Sigmoid colon (tissue), 7 donors: ENCODE results near the gene MRPS27. TPM values are rescaled to one million over a fixed set of nuclear protein-coding genes. Genes with fewer than 3 reads are reported as not detected.
A peak's percentile ranks its signal among the peaks of the same experiment; 100 is the strongest.
"Not testable (repeated sequence)": the region's sequence is repeated elsewhere in the genome, so short reads cannot be mapped to it uniquely, and the experiment has no call there.

ENCODE experiments used
- DNase-seq: peaks from one replicate; pipeline ENCODE4 v3.0.0-alpha.2; 2019
- H3K27ac ChIP-seq, 4 donors: fragments of 200-600 bp; sonication (generic); one replicate each; pipeline ENCODE4 v1.5.1; 2016 to 2019; ENCODE audit warnings: mild to moderate bottlenecking in 1 of 4
- H3K27me3 ChIP-seq, 3 donors: fragments of 200-600 bp; sonication (generic); one replicate each; pipeline ENCODE4 v1.5.1; 2019; ENCODE audit warnings: mild to moderate bottlenecking in 1 of 3
- H3K36me3 ChIP-seq, 4 donors: fragments of 200-600 bp; sonication (generic); one replicate each; pipeline ENCODE4 v1.5.1; 2016 to 2019
- H3K4me1 ChIP-seq, 4 donors: fragments of 200-600 bp; sonication (generic); one replicate each; pipeline ENCODE4 v1.5.1; 2017 to 2019
- H3K4me3 ChIP-seq, 4 donors: fragments of 200-600 bp; sonication (generic); one replicate each; pipeline ENCODE4 v1.5.1; 2017 to 2019; ENCODE audit warnings: mild to moderate bottlenecking in 2 of 4, moderate library complexity in 1 of 4
- H3K9me3 ChIP-seq, 4 donors: fragments of 200-600 bp in 3 of 4; sonication (generic) in 3 of 4; one replicate each; pipeline versions ENCODE4 v1.5.1 to v1.6.1; 2013 to 2019
- EP300 ChIP-seq, 4 donors: sonication (generic); formaldehyde crosslinking; IDR thresholded peaks; one replicate each; pipeline ENCODE4 v1.6.1; 2017; ENCODE audit warnings: antibody characterized with exemption in 4 of 4
- POLR2A ChIP-seq, 2 donors: fragments of 450-650 bp; IDR thresholded peaks; one replicate each; pipeline ENCODE4 v1.6.1; 2016; ENCODE audit warnings: antibody characterized with exemption in 2 of 2, mild to moderate bottlenecking in 2 of 2, moderate library complexity in 2 of 2
- POLR2AphosphoS5 ChIP-seq, 4 donors: sonication (generic); formaldehyde crosslinking; IDR thresholded peaks; one replicate each; pipeline ENCODE4 v1.6.1; 2017; ENCODE audit warnings: antibody characterized with exemption in 4 of 4
- WGBS, 2 donors: extraction: QIAGEN DNeasy Blood & Tissue Kit; methylation state at CpG; one replicate each; pipeline ENCODE4 v1.1.7; 2013; 5-methylcytosine and 5-hydroxymethylcytosine counted together
- intact Hi-C: fragments of 100-400 bp; cut with DNase I; formaldehyde crosslinking; loops from one replicate; pipeline ENCODE4 v1.15.1; 2023
- polyA plus RNA-seq, 3 donors: library from polyadenylated mRNA; stranded (reverse); fragments of 200-250 nt; gene quantifications; one replicate each; pipeline ENCODE4 v1.2.3, GENCODE V29; 2013
- total RNA-seq, 4 donors: library from RNA; depleted of rRNA; stranded (reverse); fragments of >200 nt; gene quantifications; one replicate each; pipeline ENCODE4 v1.1.0, GENCODE V29; 2016
- TF ChIP-seq, protein P1 (sequence below), 4 experiments: fragments of 450-650 bp in 3 of 4; fragments of 200-600 bp in 1 of 4; IDR thresholded peaks; one replicate each; pipeline ENCODE4 v1.5.1; 2016 to 2019; ENCODE audit warnings: antibody characterized with exemption in 4 of 4, mild to moderate bottlenecking in 3 of 4, moderate library complexity in 2 of 4
- donor health status: healthy with polysubstance abuse.
- donor health status: Bipolar disorder and iron deficiency.
- donor health status: healthy.

Gene MRPS27
- total and polyA plus RNA-seq, 7 donors, result 23.1 to 64.0 (median 44.8) TPM

DNA sequence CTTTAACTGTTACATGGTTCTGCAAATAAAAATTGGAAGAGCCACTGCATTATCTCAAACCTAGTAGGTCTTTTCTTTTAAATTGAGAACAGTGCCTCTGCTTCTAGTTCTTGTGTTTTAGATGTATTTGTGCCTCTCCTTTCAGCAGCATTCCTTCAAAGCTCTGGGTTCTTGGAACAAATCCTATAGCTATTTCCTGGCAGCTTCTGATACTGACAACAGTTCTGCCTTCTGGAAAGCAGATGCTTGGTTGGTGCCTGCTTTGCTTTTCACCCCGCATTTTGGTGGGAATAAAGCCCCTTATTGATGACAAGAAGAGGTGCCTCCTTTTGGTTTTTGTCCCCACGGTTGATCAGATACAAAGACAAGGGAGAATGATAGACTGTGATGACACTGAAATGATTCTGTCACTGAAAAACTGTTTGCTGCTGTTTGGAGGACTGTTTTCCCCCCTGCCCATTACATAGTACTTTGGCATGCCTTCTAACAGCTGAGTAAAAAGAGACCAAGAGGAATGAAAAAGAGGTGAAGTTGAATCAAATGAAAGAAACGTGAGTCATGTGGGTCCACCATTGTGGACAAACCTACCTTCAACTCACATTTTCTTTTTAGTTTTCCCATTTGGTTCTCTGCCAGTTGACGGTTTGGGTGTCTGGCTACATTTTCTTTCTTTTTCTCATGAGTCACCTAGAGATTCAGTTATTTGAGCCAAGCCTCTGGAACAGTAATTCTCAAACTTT is 5.7 kb upstream of the MRPS27 start:
- Histone ChIP-seq H3K27ac (peak overlapping the region in 1 of 4 donors; percentile 30), H3K9me3 (no peaks in the 10 kb centered on the region), H3K27me3 (no peaks in the 10 kb centered on the region), H3K4me3 (no peak overlapping the region), H3K36me3 (peaks cover 0 to 36% (median 3%) of the 10 kb centered on the region in 4 donors), H3K4me1 (peaks cover 0 to 24% (median 7%) of the 10 kb centered on the region in 4 donors)
- 86 to 87% methylated on average over 4 of the region's 4 CpGs for WGBS, 2 donors
- TF ChIP-seq EP300 (IDR thresholded peaks at IDR 0.05) (no peak), POLR2AphosphoS5 (IDR thresholded peaks at IDR 0.05) (no peak), POLR2A (IDR thresholded peaks at IDR 0.05) (no peak)
- TF ChIP-seq, protein P1, sequence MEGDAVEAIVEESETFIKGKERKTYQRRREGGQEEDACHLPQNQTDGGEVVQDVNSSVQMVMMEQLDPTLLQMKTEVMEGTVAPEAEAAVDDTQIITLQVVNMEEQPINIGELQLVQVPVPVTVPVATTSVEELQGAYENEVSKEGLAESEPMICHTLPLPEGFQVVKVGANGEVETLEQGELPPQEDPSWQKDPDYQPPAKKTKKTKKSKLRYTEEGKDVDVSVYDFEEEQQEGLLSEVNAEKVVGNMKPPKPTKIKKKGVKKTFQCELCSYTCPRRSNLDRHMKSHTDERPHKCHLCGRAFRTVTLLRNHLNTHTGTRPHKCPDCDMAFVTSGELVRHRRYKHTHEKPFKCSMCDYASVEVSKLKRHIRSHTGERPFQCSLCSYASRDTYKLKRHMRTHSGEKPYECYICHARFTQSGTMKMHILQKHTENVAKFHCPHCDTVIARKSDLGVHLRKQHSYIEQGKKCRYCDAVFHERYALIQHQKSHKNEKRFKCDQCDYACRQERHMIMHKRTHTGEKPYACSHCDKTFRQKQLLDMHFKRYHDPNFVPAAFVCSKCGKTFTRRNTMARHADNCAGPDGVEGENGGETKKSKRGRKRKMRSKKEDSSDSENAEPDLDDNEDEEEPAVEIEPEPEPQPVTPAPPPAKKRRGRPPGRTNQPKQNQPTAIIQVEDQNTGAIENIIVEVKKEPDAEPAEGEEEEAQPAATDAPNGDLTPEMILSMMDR (IDR thresholded peaks at IDR 0.05), result no peak
- no peak for DNase-seq
- intact Hi-C loops, result no loop called here

DNA sequence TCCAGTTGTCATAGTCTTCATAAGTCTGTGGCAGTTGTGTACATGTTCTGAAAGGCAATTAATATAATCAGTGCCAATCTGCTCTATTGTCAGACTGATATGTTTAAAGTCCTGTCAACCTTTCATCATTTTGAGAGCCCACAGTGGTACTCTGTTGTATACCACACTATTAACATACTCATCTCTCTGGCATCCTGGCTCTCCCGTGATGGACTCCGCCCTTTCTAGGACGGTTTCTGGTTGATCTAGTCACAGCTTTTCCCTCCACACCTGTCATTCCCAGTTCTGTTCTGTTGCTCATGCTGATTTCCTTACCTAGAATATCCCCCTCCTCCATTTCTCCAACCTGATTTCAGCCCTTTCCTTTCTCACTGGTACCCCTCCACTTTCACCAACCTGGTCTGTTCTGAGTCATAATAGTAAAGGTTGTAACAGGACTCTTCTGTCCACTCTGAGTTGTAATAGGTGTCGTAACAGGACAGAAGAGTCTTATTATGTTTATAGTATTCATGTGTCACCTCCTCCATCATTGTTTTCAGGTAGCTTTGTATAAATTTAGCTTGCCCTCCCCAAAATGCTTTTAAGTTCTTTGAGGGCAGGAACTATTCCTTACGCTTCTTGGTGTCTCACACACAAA is 4.3 kb upstream of the MRPS27 start:
- TF ChIP-seq, protein P1 (IDR thresholded peaks at IDR 0.05), result no peak
- no peak for TF ChIP-seq POLR2AphosphoS5 (IDR thresholded peaks at IDR 0.05)
- no peak for TF ChIP-seq POLR2A (IDR thresholded peaks at IDR 0.05)
- Histone ChIP-seq H3K9me3 (no peaks in the 10 kb centered on the region), H3K27ac (no peak overlapping the region), H3K36me3 (peaks cover 0 to 28% (median 1%) of the 10 kb centered on the region in 4 donors), H3K4me1 (peaks cover 0 to 33% (median 12%) of the 10 kb centered on the region in 4 donors), H3K4me3 (no peak overlapping the region), H3K27me3 (no peaks in the 10 kb centered on the region)
- no peak for DNase-seq
- intact Hi-C loops, result no loop called here
- 79 to 89% methylated on average over 5 of the region's 5 CpGs for WGBS, 2 donors

DNA sequence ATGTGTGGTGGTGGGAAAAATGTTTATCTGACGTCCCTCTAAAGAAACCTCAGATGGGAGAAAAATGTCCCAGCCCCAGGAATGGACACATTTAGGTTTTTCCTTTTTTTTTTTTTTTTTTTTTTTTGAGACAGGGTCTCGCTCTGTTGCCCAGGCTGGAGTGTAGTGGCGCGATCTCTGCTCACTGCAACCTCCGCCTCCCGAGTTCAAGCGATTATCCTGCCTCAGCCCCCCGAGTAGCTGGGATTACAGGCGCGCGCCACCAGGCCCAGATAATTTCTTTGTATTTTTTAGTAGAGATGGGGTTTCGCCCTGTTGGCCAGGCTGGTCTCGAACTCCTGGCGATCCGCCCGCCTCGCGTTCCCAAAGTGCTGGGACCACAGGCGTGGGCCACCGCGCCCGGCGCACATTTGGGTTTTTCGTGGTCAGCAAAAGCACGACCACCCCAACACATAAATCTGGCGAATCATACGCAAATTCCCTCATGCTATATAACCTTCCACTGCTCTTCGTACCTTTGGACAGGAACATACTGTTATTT is 535 bp downstream of the MRPS27 start:
- DNase-seq, H3K27me3 ChIP-seq, H3K9me3 ChIP-seq, intact Hi-C loops: not testable (repeated sequence)
- peak overlapping the region; percentile 70 to 88 (median 78) for H3K4me3 ChIP-seq
- peak overlapping the region; percentile 77 to 88 (median 84) for H3K27ac ChIP-seq
- 6 to 7% methylated on average over 28 of the region's 28 CpGs for WGBS, 2 donors
- peaks cover 0 to 27% (median 24%) of the 10 kb centered on the region in 4 donors for H3K4me1 ChIP-seq
- peaks cover 0 to 31% (median 3%) of the 10 kb centered on the region in 4 donors for H3K36me3 ChIP-seq

DNA sequence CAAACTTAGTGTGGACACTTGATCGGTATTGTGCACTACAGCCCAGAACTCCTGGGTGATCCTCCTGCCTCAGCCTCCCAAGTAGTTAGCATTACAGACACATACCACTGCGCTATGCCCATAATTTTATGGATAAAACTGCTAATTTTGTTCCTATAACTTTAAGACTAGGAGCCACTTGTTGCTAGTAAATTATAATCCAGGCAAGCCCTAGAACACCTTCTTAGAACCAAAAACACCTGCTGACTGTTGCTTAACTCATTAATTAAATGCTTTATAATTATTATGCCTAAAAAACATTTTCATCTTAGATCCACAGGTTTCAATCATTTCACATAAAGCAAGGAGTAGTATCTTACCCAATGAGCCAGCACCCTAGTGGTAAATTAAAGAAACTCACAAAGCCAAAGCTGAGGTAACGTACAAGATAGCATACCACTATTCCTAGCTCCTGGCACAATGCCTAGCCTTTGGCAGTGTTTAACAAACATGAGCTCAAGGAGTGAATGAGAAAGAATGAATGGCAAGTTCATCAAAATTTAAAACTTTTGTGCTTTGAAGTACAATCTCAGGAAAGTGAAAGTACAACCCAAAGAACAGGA is 5.4 kb downstream of the MRPS27 start:
- no peak for DNase-seq
- H3K36me3 ChIP-seq, result peaks cover 0 to 49% (median 12%) of the 10 kb centered on the region in 4 donors
- 72 to 84% methylated on average over 3 of the region's 3 CpGs for WGBS, 2 donors
- no peak overlapping the region for H3K4me3 ChIP-seq
- peaks cover 0 to 19% (median 15%) of the 10 kb centered on the region in 4 donors for H3K4me1 ChIP-seq
- no peak overlapping the region for H3K27ac ChIP-seq
- H3K27me3 ChIP-seq, result no peaks in the 10 kb centered on the region
- TF ChIP-seq, protein P1 (IDR thresholded peaks at IDR 0.05), result no peak
- no peak for TF ChIP-seq POLR2AphosphoS5 (IDR thresholded peaks at IDR 0.05)
- no peak for TF ChIP-seq EP300 (IDR thresholded peaks at IDR 0.05)
- intact Hi-C loops, result no loop called here
- H3K9me3 ChIP-seq, result no peaks in the 10 kb centered on the region

DNA sequence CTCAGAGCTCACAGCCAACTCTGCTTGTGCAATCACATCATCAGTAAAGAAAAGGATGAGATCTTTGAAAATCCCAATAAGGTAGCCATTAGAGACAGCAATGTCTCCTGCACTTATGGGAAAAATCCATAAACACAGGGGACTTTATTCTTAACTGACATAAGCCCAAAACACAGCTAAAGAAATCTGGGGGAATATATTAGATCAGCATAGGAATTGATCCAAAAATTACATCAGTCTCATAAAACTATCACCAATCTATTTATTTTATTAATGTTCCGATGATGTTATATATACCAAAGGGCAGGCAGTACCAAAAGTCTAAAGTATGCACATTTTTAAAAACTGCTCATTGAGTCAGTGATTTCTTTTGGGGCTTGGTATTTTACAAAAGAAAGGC is 6.9 kb downstream of the MRPS27 start:
- 78 to 96% methylated on average over 1 of the region's 1 CpG for WGBS, 2 donors
- Histone ChIP-seq H3K36me3 (peaks cover 0 to 55% (median 12%) of the 10 kb centered on the region in 4 donors), H3K27ac (no peak overlapping the region), H3K4me3 (no peak overlapping the region), H3K27me3 (no peaks in the 10 kb centered on the region), H3K4me1 (peaks cover 0 to 15% (median 10%) of the 10 kb centered on the region in 4 donors), H3K9me3 (no peaks in the 10 kb centered on the region)
- intact Hi-C loops, result no loop called here
- TF ChIP-seq POLR2A (IDR thresholded peaks at IDR 0.05) (no peak), POLR2AphosphoS5 (IDR thresholded peaks at IDR 0.05) (no peak), EP300 (IDR thresholded peaks at IDR 0.05) (no peak)
- TF ChIP-seq, protein P1 (IDR thresholded peaks at IDR 0.05), result no peak
- no peak for DNase-seq
